Inferior parietal cortex (tissue), 1 donor: ENCODE measurements around the gene ARHGDIG.
"Not testable (repeated sequence)": the region's sequence is repeated elsewhere in the genome, so short reads cannot be mapped to it uniquely, and the experiment has no call there.

Experiments used
- DNase-seq: peaks from one replicate; pipeline ENCODE4 v3.0.0-alpha.2; 2016; ENCODE audit errors: extremely low spot score

Gene ARHGDIG

DNA sequence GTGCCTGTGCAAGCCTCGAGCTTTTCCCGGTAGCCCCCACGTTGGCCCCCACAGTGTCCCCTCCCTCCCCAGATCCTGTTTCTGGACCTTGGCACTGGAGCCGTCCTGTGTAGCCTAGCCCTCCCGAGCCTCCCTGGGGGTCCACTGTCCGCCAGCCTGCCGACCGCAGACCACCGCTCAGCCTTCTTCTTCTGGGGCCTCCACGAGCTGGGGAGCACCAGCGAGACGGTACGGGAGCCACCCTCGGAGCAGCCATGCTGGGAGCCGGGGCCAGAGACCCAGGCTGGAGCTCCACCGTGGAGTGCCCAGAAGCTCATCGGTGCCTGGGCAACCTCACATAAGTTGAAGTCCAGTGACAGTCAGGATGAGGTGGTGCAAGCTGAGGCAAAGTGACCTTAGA, 16.4 kb upstream of the ARHGDIG start:
- DNase-seq: no peak

DNA sequence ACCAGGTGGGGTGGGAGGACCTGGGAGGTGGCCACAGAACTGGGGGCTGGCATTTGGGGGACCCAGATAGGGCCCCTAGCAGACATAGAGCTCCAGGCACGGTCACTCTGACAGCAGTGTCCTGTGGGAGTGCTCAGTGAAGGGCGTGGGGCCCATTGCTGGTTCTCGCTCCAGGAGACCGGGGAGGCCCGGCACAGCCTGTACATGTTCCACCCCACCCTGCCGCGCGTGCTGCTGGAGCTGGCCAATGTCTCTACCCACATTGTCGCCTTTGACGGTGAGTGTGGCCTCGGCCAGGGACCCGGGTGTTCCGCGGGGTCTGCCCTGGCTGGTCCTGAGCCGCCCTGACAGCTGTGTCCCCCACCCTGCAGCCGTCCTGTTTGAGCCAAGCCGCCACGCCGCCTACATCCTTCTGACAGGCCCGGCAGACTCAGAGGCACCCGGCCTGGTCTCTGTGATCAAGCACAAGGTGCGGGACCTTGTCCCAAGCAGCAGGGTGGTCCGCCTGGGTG, 15.9 kb upstream of the ARHGDIG start:
- no peak for DNase-seq

DNA sequence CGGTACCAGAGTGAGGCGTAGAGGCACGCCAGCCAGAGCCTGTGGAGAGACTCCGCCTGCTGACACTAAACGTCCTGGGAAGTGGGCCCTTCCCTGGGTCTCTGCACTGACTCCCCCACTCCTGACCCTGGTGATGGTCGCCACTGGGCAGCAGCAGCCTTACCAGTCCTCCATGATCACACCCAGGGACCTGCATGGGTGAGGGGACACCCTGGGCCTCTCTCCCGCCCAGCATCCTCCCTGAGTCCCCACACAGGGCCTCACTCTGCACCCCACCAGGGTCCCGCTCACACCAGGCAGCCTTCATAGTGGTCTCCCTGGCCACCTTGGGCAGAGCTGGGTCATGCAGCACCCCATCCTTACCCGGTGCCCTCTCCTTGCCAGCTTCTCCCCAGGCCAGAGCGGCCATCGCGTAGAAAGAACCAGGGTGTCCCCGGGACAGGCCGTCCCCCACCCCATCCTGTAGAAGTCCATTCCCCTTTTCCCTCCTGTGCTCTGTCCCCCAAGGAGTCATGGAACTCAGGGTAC, 15.3 kb upstream of the ARHGDIG start:
- DNase-seq: no peak

DNA sequence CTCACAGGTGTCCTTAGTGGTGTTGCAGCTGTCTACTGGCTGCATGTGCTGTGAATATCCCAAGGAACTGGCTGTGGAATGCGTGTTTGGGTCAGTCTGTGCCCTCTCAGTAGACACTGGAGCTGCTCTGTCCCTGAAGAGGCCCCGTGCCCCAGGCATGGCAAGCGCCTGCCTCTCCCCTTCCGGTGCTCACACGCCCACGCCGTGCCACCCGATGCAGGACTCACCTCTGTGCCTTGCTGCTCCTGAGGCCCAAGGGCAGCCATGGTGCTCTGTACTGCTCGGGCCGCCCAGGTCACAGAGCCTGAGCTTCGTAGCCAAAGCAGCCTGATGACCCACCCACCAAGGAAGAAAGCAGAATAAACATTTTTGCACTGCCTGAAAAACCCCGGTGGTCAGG, 14.7 kb upstream of the ARHGDIG start:
- no peak for DNase-seq

DNA sequence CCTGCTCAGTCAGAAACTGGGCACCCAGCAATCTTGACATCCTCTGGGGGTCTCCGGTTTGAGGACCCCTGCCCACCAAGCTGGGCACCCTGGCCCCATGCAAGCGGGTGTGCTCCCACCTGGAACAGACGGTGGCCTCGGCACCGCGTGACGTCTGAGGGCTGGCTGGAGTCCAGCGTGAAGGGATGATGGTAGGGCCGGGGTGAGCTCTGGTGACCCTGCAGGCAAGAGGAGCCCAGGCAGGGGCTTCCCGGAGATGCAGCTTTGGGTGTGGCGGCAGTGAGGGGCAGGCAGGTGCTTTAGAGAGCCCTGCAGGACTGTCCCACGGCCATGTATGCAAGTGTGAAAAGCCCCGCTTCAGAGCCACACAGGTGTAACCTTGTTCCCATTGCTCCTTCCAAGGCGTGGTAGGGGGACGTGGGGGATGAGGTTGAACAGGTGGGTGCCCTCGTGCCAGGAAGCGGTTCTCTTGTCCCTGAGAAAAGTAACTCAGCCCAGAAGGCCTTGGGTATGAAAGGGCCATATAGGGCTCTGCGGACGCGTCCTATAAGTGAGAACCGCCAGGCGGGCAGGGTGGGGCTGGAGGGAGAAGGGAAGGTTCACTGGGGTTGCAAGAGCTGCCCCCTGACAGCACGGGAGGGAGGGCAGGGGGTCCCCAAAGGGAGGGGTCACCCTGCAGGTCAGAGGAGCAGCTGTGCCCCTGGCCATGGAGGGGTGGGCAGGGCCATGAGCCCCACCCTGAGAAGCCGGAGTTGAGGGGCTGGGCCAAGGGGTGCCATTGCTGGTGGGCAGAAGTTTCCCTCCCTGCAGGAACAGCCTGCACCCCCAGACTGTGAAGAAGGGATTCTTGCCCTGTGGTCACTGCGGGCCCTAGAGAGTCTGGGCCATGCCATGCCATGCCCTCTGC, 13.9 kb upstream of the ARHGDIG start:
- no peak for DNase-seq

DNA sequence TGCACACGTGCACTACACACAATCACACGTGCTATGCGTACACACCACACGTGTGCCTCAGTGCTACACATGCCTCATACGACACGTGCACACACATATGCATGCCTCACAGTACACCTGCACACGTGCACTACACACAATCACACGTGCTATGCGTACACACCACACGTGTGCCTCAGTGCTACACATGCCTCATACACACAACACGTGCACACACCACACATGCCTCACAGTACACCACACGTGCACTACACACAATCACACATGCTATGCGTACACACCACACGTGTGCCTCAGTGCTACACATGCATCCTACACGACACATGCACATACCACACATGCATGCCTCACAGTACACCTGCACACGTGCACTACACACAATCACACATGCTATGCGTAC, 12.8 kb upstream of the ARHGDIG start:
- not testable (repeated sequence) for DNase-seq

DNA sequence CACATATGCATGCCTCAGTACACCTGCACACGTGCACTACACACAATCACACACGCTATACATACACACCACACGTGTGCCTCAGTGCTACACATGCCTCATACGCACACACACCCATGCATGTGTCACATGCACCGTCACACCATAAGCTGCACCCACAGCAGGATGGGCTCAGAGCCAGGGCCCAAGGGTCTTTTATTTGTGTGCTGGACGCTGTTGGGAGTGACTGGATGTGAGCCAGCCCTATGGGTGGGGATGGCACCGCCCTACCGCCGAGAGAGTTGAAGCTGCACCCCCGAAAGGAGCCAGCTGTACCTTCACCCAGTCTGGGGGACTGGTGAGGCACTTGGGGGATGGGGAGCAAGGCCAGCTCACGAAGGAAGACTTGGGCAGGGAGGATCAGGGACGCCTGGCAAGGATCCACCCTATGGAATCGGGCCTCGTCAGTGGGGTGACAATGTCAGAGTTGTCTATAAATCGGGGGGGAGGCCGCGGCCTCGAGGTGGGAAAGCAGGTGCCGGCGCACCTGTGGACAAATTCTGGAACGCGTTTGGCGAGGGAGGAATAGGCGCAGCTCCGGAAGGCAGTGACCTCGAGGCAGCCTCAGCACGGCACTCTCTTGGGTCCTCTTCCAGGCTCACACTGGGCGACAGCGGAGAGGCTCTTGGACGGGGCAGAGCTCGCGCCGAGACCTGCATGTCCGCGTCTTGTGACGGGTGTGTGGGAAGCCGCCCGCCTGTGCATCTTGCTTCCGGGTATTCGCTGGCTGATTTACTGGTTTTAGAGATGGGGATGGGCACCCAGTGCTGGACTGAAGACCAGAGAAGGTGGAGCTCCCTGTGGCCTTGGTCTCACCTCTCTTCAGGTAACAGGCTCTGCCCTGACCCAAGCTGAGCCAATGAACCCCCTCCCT, 12.0 kb upstream of the ARHGDIG start:
- DNase-seq: no peak

DNA sequence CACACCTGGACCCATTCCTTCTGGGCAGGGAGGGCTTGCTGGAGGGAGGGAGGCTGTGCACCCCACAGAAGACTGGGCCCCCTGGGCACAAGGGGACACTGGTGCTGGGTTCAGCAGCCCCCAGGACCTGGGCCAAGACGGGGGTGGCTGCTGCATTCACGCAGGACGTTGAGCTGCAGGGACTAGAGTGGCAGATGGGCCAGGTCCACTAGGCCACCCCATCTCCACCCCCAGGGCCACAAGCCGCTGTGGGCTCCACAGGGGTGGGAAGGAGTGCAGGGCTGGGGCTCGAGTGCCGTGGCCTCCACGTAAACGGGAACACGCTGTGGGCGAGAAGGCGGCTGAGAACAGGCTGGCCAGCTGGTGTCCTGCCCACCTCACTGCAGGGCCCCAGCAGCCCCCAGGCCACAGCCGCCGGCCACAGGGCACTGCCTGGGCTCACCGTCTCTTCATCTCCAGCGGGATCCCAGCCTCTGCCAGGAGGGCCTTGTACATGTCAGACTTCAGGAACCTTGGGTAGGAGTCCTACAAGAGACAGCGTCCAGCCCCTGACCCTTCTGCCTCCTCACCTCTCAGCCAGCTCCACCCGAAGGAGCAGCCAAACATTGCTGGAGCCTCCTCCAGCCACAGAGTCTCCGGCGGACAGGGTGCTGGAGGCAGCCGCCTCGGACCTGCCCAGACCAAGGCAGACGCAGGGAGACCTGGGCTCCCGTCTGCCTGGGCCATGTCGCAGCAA, 11.2 kb upstream of the ARHGDIG start:
- no peak for DNase-seq

DNA sequence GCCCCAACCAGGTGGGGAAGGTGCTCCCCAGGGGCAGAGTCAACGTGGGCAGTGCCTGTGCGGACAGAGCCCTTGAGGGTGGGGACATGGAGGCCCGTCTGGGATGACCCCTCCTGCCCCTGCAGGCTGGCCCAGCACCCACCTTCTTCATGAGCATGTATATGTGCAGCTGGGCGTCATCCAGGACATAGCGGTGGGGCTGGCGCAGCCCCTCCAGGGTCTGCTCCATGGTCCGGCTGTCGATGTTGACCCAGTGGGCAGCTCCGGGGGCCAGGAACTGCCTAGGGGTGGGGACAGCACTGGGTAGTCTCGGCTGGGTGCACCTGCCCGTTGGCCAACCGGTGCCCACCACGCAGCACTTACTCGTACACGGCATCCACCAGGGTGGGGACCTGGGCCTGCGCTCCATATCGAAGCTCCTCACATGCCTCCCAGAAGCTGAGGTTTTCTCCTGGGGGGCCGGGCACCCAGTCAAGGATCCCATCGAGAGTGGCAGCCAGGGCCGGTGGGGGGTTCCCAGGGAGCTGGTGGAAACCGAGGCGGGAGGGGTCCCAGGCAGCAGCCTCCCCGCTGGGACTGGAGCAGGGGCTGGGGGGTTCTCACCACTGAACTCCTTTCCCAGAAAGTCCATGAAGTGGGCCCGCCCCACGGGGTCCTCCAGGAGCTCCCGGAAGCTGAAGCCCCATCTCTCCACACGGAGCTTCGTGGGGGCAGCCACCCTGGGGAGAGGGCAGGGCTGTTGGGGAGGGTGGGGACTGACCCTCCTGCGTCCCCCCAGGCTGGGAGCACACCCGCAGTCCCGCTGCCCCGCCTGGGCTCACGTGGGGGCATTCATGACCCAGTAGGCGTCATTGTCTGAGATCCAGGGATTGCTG, 9.8 kb upstream of the ARHGDIG start:
- DNase-seq: no peak

DNA sequence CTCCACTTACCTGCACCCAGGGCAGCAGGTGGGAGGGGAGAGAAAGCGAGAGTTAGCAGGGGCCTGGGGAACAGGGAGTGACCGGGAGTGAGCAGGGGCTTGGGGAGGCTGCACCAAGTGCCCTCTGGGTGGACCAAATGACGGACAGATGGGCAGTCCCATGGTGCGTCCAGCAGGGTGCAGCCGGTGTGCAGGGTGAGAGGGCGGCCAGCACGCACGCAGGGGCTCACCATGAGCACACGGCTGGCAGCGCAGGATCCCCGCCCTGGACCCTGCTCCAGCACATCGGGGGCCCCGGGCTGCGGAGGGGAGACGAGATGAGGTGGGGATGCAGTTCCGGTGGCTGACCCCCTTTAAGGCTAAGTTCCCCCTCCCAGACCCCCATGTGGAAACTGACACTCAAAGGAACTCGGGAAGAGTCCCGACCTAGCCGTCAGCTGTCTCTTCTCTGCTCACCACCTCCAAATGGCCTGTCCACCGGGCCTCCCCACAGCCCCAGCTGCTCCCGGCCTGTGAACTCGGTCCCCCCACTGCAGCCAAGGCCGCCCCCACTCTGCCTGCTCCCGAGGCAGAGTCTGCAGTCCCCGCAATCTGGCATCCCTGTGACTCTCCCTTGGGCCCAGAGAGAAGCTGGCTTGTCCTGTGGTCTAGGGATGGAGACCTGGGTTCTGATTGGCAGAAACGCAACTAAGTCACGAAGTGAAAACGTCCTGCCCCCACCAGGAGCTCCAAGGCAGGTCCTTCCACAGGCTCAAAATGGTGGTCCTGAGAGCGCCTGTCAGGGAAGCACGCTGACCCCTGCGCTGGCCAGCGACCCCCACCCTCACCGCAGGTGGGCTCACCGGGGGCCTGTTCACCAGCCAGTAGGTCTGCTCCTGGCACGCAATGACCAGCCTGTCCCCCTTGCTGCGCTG, 7.5 kb upstream of the ARHGDIG start:
- no peak for DNase-seq

DNA sequence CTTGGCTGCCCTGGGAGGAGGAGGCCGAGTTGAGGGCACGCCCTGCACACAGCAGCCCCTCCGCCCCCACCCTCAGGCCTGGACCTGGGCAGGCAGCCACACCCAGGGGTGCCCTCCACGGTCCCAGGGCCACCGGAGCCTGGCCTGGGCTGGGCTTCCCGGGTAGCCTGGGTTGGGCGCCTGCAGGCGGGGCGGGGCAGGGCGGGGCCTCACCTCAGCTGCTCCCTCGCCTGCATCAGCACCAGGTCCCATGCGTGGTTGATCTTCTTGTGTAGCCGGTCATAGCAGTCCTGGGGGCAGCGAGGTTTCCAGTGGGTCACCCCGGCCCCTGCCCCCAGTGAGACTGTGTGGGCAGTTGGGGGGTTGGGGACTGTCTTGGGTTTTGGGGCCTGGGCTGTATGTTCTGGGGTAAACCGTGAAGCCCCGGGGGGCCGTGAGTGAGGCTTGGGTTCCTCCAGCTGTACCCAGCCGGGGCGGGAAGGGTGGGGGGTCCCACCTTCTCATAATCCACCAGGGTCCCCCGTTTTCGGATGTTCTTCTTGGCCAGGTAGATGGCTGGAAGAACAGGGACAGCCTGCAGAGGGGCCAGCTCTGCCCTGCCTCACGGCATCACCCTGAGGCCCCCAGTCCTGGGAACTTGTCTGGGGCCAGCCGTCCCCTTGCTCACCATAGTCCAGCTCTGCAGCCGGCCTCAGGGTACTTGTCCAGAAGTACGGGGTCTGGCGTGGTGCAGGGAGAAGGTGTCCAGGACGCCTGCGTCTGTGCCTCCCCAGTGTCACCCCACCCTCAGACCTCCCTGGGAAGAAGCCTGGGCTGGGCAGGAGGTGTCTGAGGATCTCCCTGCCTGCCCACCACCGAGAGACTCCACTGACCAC, 6.6 kb upstream of the ARHGDIG start:
- DNase-seq: no peak

DNA sequence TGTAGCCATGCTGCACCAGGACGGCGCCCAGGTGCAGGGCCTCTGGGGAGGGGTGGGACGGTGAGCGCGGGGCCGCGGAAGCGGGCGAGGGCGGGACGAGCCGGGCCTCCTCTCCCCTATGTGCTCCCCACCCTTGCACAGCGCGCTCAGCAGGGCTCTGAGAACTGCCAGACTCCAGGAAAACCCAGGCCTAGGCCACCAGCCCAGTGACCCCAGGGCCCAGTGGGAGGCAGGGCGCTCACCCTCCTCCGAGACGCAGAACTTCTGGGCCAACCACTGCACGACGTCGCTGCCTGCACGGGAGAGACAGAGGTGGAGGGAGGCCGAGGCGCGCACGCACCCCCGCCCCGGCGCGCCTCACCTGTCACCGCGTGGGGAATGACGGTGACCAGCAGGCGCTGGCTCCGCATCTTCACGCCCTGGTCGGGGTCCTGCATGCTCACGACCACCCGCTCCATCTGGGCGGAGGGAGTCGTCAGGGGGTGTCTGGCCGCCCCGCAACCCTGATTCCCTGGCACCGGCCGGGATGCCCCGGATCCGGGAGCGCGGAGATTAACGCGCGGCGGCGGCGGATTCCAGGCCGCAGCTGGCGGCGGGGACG, 5.2 kb upstream of the ARHGDIG start:
- no peak for DNase-seq

DNA sequence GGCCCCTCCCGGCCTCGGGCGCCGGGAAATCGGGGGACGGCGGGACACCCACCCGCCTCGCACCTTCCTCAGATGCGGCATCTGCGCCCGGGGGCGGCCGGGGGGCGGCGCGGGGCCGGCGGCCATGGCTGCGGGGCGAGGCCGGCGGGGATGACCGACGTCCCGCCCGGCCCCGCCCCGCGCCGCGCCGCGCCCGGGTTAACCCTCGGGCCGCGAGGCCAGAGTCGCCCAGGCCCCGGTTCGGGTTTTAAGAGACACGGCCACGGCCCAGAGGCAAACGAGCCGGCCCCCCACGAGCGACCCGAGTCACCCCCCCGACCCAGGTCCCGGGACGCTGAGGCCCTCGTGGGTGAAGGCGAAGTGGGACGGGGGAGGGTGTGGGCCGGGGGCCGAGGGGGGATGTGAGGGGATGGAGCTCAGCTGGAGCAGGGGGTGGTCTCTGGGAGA, 4.6 kb upstream of the ARHGDIG start, which contains the start of gene RGS11:
RGS11 (minus strand) TSS at position 159 of the 447 bp plus-strand sequence; CDS start at position 126, 33 bp downstream.
- DNase-seq: no peak

DNA sequence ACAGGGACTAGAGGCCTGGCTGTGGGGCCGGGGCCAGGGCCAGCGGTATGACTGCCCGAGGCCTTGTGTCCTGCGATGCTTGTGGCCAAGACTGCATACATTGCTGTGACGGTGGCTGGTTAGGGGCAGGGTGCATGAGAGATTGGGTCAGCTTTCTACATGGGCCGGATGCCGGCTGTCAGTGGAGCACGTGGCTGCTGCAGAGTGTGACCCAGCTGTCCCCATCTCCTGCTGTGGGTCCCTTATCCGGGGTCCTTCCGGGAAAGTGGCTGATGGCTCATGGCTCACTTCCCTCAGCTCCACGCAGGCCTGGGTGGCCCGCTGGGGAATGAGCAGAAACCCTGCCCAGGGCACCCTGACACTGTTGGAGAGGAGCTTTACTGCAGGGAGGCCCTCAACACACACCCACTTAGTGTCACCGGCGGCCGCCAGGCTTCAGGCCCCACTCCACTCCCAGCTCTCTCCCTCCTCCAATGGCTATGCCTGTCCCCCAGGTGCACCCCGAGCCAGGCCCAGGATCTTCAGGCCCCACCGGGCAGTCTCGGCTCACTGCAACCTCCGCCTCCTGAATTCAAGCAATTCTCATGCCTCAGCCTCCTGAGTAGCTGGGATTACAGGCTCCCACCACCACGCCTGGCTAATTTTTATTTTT, 3.8 kb upstream of the ARHGDIG start:
- DNase-seq: no peak

DNA sequence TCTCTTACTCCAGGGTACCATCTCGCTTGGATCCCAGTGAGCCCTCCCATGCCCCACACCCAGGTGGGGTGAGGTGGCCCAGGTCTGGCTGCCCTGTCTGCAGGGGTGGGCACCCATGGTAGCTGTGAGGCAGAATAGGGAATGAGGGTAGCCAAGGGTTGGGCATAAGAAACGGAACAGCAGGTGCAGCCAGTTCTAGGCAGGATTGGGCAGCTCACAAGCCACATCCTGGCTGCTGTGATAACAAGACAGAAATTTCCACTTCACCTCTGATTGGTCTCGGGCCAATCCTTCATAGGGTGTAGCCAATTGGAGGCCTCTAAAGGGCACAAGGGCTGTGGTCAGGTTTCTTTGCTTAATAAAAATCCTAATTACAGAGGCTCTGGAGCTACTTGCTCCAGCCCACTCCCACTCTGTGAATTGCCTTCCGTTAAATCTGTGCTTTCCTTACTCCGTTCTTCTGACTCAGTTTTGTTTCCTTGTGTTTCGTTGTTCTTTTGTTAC, 1.5 kb upstream of the ARHGDIG start:
- DNase-seq: no peak

DNA sequence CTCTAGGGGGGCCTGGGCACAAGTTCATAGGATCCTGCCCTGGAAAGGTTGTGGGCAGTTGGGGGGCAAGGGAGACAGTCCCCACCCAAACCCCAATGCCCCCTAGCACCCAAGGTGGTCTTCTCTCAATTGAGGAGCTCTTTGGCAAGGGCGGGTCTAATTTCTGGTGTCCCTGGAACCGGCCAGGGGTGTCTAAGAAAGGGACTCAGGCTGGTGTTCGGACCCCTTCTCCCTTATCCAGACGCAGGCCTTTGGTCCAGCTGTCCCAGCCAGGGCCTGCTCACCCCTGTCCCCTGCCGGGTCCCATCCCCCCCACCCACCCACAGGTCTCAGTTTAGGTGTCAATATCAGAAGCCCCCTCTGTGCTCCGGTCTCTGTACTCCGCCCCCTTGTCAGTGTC, 860 bp upstream of the ARHGDIG start:
- DNase-seq: no peak

DNA sequence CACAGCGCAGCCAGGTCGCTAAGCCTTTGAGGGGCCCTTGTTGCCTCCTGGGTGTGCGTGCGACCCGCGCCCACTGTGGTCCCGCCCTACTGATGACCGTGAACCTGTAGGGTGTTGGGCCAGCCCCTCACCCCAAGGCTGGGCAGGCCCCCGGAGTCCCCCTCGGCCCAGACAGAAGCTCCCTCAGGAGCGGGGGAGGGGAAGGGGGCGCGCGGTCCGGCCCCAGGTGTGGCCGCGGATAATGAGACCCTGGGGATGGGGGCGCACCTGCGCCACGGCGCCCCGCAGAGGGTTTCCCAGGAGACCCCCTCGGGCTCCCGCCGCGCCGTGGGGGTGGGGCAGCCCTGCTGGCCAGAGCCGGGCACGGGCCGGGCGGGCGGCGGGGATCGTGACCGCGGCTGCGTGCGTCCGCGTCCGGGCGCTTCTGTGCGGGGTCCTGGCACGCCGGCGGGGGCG, 358 bp upstream of the ARHGDIG start:
- DNase-seq: no peak
